A549 (cell line): Measurements from ENCODE around the gene MAPK12.

Source experiments
- CEBPB ChIP-seq, 2 experiments: fragments of >200 bp in 1 of 2; sonication (Bioruptor Twin) in 1 of 2; formaldehyde crosslinking in 1 of 2; IDR thresholded peaks; 2 replicates each; pipeline ENCODE4 v1.6.1; 2012 to 2016
- CHD2 ChIP-seq: fragments of 150-350 bp; IDR thresholded peaks from 2 replicates; pipeline ENCODE4 v1.6.1; 2014; ENCODE audit warnings: low read length; ENCODE audit not compliant: partially characterized antibody
- EP300 ChIP-seq, 2 experiments: fragments of >200 bp; sonication (Bioruptor Twin); formaldehyde crosslinking; IDR thresholded peaks; 2 replicates in 1 of 2; 3 replicates in 1 of 2; pipeline ENCODE4 v1.6.1; 2016 to 2017
- KDM5A ChIP-seq: fragments of 200-600 bp; sonication (generic); IDR thresholded peaks from 2 replicates; pipeline ENCODE4 v1.6.1; 2016; ENCODE audit warnings: antibody characterized with exemption, mild to moderate bottlenecking
- MAFK ChIP-seq: fragments of 450-650 bp; IDR thresholded peaks from 2 replicates; pipeline ENCODE4 v1.6.1; 2014; ENCODE audit not compliant: partially characterized antibody
- MYC ChIP-seq: IDR thresholded peaks from 2 replicates; pipeline ENCODE4 v1.6.1; 2012; ENCODE audit warnings: mild to moderate bottlenecking, inconsistent platforms, low read length, improper control_type of control experiment, borderline replicate concordance
- TF ChIP-seq, protein P1 (sequence below): fragments of >200 bp; sonication (Bioruptor Twin); formaldehyde crosslinking; IDR thresholded peaks from 3 replicates; pipeline ENCODE4 v1.5.1; 2016
- TF ChIP-seq, protein P2 (sequence below): IDR thresholded peaks from 2 replicates; pipeline ENCODE4 v1.6.1; 2012; ENCODE audit warnings: low read depth, borderline replicate concordance
- TF ChIP-seq, protein P3 (sequence below): IDR thresholded peaks from 2 replicates; pipeline ENCODE4 v1.6.1; 2012
- TF ChIP-seq, protein P4 (sequence below): fragments of 200-600 bp; sonication (generic); IDR thresholded peaks from 2 replicates; pipeline ENCODE4 v1.6.1; 2016; ENCODE audit warnings: antibody characterized with exemption, mild to moderate bottlenecking, moderate library complexity

DNA sequence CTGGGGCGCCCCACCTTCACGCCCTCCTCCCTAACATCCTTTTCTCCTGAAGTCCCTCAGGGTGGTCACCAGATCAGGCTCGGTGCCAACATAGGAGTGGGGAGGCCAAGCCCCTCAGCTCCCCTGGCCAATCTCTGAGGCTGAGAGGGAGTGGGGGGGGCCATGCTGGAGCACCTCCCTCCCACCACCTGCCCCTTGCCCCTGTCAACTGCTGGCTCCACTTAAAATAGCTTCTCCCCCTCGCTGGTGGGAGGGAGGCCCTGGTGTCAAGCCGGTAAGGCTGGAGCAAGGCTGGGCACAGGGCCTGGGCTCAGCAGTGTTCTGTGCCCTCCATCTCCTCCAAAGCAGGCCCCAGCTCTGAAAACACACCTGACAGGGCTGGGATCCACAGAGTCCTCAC, 41.1 kb upstream of the MAPK12 start:
- TF ChIP-seq, protein P1, sequence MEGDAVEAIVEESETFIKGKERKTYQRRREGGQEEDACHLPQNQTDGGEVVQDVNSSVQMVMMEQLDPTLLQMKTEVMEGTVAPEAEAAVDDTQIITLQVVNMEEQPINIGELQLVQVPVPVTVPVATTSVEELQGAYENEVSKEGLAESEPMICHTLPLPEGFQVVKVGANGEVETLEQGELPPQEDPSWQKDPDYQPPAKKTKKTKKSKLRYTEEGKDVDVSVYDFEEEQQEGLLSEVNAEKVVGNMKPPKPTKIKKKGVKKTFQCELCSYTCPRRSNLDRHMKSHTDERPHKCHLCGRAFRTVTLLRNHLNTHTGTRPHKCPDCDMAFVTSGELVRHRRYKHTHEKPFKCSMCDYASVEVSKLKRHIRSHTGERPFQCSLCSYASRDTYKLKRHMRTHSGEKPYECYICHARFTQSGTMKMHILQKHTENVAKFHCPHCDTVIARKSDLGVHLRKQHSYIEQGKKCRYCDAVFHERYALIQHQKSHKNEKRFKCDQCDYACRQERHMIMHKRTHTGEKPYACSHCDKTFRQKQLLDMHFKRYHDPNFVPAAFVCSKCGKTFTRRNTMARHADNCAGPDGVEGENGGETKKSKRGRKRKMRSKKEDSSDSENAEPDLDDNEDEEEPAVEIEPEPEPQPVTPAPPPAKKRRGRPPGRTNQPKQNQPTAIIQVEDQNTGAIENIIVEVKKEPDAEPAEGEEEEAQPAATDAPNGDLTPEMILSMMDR, result no peak
- no peak for TF ChIP-seq MAFK
- TF ChIP-seq, protein P2, sequence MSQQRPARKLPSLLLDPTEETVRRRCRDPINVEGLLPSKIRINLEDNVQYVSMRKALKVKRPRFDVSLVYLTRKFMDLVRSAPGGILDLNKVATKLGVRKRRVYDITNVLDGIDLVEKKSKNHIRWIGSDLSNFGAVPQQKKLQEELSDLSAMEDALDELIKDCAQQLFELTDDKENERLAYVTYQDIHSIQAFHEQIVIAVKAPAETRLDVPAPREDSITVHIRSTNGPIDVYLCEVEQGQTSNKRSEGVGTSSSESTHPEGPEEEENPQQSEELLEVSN, result no peak
- no peak for TF ChIP-seq CEBPB (IDR thresholded peaks at IDR 0.05)
- no peak for TF ChIP-seq EP300 (IDR thresholded peaks at IDR 0.05)
- TF ChIP-seq, protein P3, sequence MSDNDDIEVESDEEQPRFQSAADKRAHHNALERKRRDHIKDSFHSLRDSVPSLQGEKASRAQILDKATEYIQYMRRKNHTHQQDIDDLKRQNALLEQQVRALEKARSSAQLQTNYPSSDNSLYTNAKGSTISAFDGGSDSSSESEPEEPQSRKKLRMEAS, result no peak
- TF ChIP-seq MYC, result no peak
- TF ChIP-seq, protein P4, sequence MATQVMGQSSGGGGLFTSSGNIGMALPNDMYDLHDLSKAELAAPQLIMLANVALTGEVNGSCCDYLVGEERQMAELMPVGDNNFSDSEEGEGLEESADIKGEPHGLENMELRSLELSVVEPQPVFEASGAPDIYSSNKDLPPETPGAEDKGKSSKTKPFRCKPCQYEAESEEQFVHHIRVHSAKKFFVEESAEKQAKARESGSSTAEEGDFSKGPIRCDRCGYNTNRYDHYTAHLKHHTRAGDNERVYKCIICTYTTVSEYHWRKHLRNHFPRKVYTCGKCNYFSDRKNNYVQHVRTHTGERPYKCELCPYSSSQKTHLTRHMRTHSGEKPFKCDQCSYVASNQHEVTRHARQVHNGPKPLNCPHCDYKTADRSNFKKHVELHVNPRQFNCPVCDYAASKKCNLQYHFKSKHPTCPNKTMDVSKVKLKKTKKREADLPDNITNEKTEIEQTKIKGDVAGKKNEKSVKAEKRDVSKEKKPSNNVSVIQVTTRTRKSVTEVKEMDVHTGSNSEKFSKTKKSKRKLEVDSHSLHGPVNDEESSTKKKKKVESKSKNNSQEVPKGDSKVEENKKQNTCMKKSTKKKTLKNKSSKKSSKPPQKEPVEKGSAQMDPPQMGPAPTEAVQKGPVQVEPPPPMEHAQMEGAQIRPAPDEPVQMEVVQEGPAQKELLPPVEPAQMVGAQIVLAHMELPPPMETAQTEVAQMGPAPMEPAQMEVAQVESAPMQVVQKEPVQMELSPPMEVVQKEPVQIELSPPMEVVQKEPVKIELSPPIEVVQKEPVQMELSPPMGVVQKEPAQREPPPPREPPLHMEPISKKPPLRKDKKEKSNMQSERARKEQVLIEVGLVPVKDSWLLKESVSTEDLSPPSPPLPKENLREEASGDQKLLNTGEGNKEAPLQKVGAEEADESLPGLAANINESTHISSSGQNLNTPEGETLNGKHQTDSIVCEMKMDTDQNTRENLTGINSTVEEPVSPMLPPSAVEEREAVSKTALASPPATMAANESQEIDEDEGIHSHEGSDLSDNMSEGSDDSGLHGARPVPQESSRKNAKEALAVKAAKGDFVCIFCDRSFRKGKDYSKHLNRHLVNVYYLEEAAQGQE, result no peak
- no peak for TF ChIP-seq KDM5A
- TF ChIP-seq CHD2, result no peak
